GM23248 (cell line): ENCODE results near the gene ZNF532. TPM values are rescaled to one million over a fixed set of nuclear protein-coding genes. Genes with fewer than 3 reads are reported as not detected.

ENCODE experiments used
- DNase-seq: peaks from one replicate; pipeline ENCODE4 v3.0.0-alpha.2; 2015
- H2AFZ ChIP-seq: fragments of 200-600 bp; sonication (generic); 2 replicates; pipeline ENCODE4 v1.6.1; 2016; ENCODE audit warnings: antibody characterized with exemption
- H3F3A ChIP-seq: fragments of 200-600 bp; sonication (generic); 2 replicates; pipeline ENCODE4 v1.6.1; 2016; ENCODE audit warnings: mild to moderate bottlenecking, antibody characterized with exemption, mixed run types; ENCODE audit not compliant: insufficient read depth
- H3K27ac ChIP-seq: fragments of 200-600 bp; sonication (generic); 2 replicates; pipeline ENCODE4 v1.5.1; 2016; ENCODE audit warnings: mild to moderate bottlenecking
- H3K27me3 ChIP-seq: fragments of 200-600 bp; sonication (generic); replicated peaks from 2 replicates; pipeline ENCODE4 v1.6.1; 2016; ENCODE audit warnings: mild to moderate bottlenecking; ENCODE audit not compliant: insufficient read depth
- H3K36me3 ChIP-seq: fragments of 200-600 bp; sonication (generic); 2 replicates; pipeline ENCODE4 v1.6.1; 2016; ENCODE audit warnings: low read depth, mild to moderate bottlenecking
- H3K4me1 ChIP-seq: fragments of 200-600 bp; sonication (generic); 2 replicates; pipeline ENCODE4 v1.6.1; 2016; ENCODE audit warnings: mild to moderate bottlenecking; ENCODE audit not compliant: insufficient read depth
- H3K4me2 ChIP-seq: fragments of 200-600 bp; sonication (generic); one replicate; pipeline ENCODE4 v1.6.1; 2016; ENCODE audit warnings: mild to moderate bottlenecking; ENCODE audit not compliant: unreplicated experiment
- H3K4me3 ChIP-seq: fragments of 200-600 bp; sonication (generic); 2 replicates; pipeline ENCODE4 v1.5.1; 2016; ENCODE audit warnings: mild to moderate bottlenecking
- H3K79me2 ChIP-seq: fragments of 200-600 bp; sonication (generic); 2 replicates; pipeline ENCODE4 v1.6.1; 2016; ENCODE audit warnings: mild to moderate bottlenecking; ENCODE audit not compliant: insufficient read depth
- H3K9ac ChIP-seq: fragments of 200-600 bp; sonication (generic); 2 replicates; pipeline ENCODE4 v1.6.1; 2016; ENCODE audit warnings: mild to moderate bottlenecking
- H3K9me2 ChIP-seq: fragments of 200-600 bp; sonication (generic); 2 replicates; pipeline ENCODE4 v1.6.1; 2016; ENCODE audit warnings: mixed run types, mild to moderate bottlenecking, moderate library complexity; ENCODE audit not compliant: insufficient read depth
- H3K9me3 ChIP-seq: fragments of 200-600 bp; sonication (generic); one replicate; pipeline ENCODE4 v1.6.1; 2017; ENCODE audit warnings: low read depth
- H4K20me1 ChIP-seq: fragments of 200-600 bp; sonication (generic); 2 replicates; pipeline ENCODE4 v1.6.0; 2016; ENCODE audit not compliant: insufficient read depth
- EZH2 ChIP-seq: fragments of 200-600 bp; sonication (generic); IDR thresholded peaks from 2 replicates; pipeline ENCODE4 v1.6.1; 2018; ENCODE audit warnings: antibody characterized with exemption, mild to moderate bottlenecking; ENCODE audit not compliant: insufficient read depth, poor library complexity, severe bottlenecking
- EZH2phosphoT487 ChIP-seq: fragments of 200-600 bp; sonication (generic); IDR thresholded peaks from 2 replicates; pipeline ENCODE4 v1.6.1; 2018; ENCODE audit warnings: antibody characterized with exemption, moderate library complexity, mild to moderate bottlenecking, low read depth; ENCODE audit not compliant: insufficient read depth
- WGBS, 2 experiments: methylation state at CpG; one replicate each; pipeline ENCODE4 v1.1.6; 2015 to 2017; ENCODE audit warnings: low lambda C conversion rate in 2 of 2, low coverage in 1 of 2; ENCODE audit errors: missing lambda C conversion rate in 2 of 2; 5-methylcytosine and 5-hydroxymethylcytosine counted together
- in situ Hi-C: fragments of 300-500 bp; cut with MboI; formaldehyde crosslinking; loops from 2 replicates; pipeline ENCODE4 v1.15.0; 2020
- polyA plus RNA-seq: library from polyadenylated mRNA; unstranded; fragments of >200 nt; fragmentation: Nextera tagmentation; extraction: Ambion mirVana; gene quantifications from 2 replicates; pipeline ENCODE4 v1.2.1, GENCODE V29; 2016
- total RNA-seq: library from RNA; depleted of rRNA; stranded (reverse); fragments of >200 nt; shearing (Covaris generic); gene quantifications from 2 replicates; pipeline ENCODE4 v1.2.3, GENCODE V29; 2014

Gene ZNF532
- total and polyA plus RNA-seq, 2 experiments from 2014 or later = 13.2 to 31.9 TPM

DNA sequence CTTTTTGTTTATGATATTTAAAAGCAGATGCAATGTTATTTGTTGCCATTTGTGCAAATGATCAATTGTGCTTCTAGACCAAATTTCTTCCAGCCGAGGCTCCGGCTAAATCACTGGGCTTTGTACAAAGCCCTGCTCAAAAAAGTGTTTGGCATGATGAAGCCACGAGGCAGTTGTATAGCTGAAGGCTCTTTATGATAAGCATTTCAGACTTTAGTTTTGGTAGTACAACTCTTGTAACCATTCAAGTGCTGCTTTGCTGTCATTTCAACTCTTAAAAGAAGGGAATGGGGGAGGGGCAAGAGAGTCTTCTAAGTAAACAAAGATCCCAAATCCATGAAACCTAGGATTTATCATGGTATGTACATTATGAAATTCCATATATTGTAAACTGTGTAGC lies 3.3 kb upstream of the ZNF532 start:
- H3K27ac ChIP-seq = no peak overlapping the region
- H3K4me3 ChIP-seq = peak overlapping the region; percentile 50
- peaks cover 86% of the 10 kb centered on the region for H3K4me1 ChIP-seq
- H3K9ac ChIP-seq = peak overlapping the region; percentile 22; the same call in 1 of the 2 replicates
- in situ Hi-C loops = no loop called here
- H2AFZ ChIP-seq = peak overlapping the region; percentile 53
- peak; percentile 16 for DNase-seq
- no peaks in the 10 kb centered on the region for H4K20me1 ChIP-seq
- peaks cover 56% of the 10 kb centered on the region for H3F3A ChIP-seq
- TF ChIP-seq EZH2 = no peak
- TF ChIP-seq EZH2phosphoT487 = no peak
- WGBS, 2 experiments = 39 to 51% methylated on average over 3 of the region's 3 CpGs
- peak overlapping the region; percentile 84 for H3K4me2 ChIP-seq
- H3K79me2 ChIP-seq = peaks cover 38% of the 10 kb centered on the region
- no peaks in the 10 kb centered on the region for H3K9me3 ChIP-seq
- H3K27me3 ChIP-seq = no peaks in the 10 kb centered on the region
- H3K36me3 ChIP-seq = no peaks in the 10 kb centered on the region
- H3K9me2 ChIP-seq = no peaks in the 10 kb centered on the region

DNA sequence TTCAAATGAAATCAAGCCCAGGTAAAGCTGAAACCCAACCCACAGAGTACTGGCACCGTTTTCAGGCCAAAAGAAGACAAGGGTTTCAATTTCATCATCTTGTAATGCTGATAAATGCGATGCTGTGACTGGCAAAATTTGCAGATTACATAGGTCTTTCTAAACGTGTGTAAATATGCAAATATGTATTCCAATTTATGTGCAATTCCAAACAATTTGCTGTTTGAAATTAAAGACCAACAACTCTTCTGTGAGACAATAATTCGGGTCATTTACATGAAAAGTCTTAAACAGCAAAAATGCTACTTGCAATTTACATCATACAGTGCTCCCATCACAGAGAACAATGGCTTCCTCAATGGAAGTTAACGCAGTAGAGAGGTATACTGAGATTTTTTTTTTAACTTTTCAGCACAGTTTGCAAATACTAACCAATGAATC lies 2.8 kb upstream of the ZNF532 start:
- Histone ChIP-seq H3K9me2 (no peaks in the 10 kb centered on the region), H3K4me2 (peak overlapping the region; percentile 84), H3K9ac (peak overlapping the region; percentile 95; the same call in 1 of the 2 replicates), H3K4me1 (peaks cover 87% of the 10 kb centered on the region), H3K27ac (no peak overlapping the region), H3K27me3 (no peaks in the 10 kb centered on the region), H3K36me3 (no peaks in the 10 kb centered on the region), H3F3A (peaks cover 51% of the 10 kb centered on the region), H4K20me1 (no peaks in the 10 kb centered on the region), H3K4me3 (peak overlapping the region; percentile 75; the same call in 1 of the 2 replicates), H3K79me2 (peaks cover 43% of the 10 kb centered on the region), H2AFZ (peak overlapping the region; percentile 90; the same call in 1 of the 2 replicates), H3K9me3 (no peaks in the 10 kb centered on the region)
- TF ChIP-seq EZH2 (no peak), EZH2phosphoT487 (no peak)
- no peak for DNase-seq
- in situ Hi-C loops = no loop called here
- 50 to 54% methylated on average over 5 of the region's 5 CpGs for WGBS, 2 experiments

DNA sequence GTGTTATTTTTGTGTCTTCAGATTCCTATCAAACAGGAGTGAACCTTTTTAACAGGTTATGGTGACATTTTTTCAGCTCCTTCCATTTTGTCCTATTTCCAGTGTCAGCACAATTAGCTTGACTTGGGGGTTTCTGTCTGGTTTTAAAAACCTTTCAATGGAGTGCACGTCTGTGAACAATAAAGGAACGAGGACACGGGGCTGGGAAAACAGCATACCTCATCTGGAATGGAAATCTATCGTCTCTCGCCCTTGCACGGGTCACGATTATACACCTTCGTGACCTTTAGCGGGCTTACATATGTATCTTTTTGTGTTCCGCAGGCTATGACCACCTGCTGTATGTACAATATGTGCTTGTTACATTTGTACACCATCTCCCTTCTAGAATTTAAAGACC lies 2.3 kb upstream of the ZNF532 start:
- peak overlapping the region; percentile 90 for H2AFZ ChIP-seq
- in situ Hi-C loops = no loop called here
- no peak for DNase-seq
- no peaks in the 10 kb centered on the region for H4K20me1 ChIP-seq
- TF ChIP-seq EZH2phosphoT487 (no peak), EZH2 (no peak)
- H3K9me3 ChIP-seq = no peaks in the 10 kb centered on the region
- H3F3A ChIP-seq = peaks cover 51% of the 10 kb centered on the region
- peaks cover 48% of the 10 kb centered on the region for H3K79me2 ChIP-seq
- peaks cover 88% of the 10 kb centered on the region for H3K4me1 ChIP-seq
- peak overlapping the region; percentile 90 for H3K27ac ChIP-seq
- no peaks in the 10 kb centered on the region for H3K27me3 ChIP-seq
- no peaks in the 10 kb centered on the region for H3K36me3 ChIP-seq
- peak overlapping the region; percentile 84 for H3K4me2 ChIP-seq
- 39 to 41% methylated on average over 10 of the region's 10 CpGs for WGBS, 2 experiments
- H3K4me3 ChIP-seq = peak overlapping the region; percentile 75
- peak overlapping the region; percentile 95 for H3K9ac ChIP-seq
- no peaks in the 10 kb centered on the region for H3K9me2 ChIP-seq

DNA sequence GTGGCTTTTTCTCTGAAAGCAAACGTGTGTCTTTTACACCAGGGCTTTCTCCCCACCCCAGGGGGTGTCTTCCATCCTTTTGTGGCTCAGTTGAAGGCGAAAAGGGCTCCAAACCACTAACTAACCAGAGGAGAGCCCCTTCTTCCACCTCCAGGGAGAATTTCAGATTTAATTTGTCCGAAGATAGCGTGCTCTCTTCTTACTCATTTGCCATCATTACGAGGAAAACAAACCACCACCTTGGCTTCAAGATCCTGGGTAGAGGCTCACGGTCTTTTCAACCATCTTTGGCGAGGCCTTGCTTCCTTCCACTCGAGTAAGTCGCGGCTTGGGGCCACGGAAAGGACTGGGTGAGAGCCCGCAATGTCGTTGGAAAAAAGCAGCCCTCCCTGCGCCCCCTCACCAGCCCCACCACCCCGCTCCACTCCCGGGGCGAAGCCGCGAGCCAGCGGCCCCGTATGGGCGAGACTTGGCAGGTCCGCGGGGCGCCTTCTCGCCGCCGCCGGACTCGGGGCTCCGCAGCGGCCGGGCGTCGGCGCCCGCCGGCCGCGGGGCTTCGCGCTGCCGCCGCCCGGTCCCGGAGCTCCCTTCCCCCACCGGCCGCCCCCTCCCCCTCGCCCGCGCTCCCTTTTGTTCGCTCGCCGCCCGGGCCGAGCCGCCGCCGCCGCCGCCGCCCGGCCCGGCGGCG lies 1.7 kb upstream of the ZNF532 start:
- peaks cover 88% of the 10 kb centered on the region for H3K4me1 ChIP-seq
- H3K9me2 ChIP-seq = no peaks in the 10 kb centered on the region
- H3K27me3 ChIP-seq = no peaks in the 10 kb centered on the region
- TF ChIP-seq EZH2 (no peak), EZH2phosphoT487 (no peak)
- 2 to 3% methylated on average over 22 to 52 of the region's 66 CpGs for WGBS, 2 experiments
- H3K4me3 ChIP-seq = peak overlapping the region; percentile 75
- peak; percentile 78 for DNase-seq
- no peaks in the 10 kb centered on the region for H4K20me1 ChIP-seq
- H3K9ac ChIP-seq = peak overlapping the region; percentile 95
- peaks cover 1% of the 10 kb centered on the region; the same call in 1 of the 2 replicates for H3K36me3 ChIP-seq
- peaks cover 47% of the 10 kb centered on the region for H3F3A ChIP-seq
- H2AFZ ChIP-seq = peak overlapping the region; percentile 90
- H3K79me2 ChIP-seq = peaks cover 54% of the 10 kb centered on the region
- H3K27ac ChIP-seq = peak overlapping the region; percentile 90
- no peaks in the 10 kb centered on the region for H3K9me3 ChIP-seq
- in situ Hi-C loops = no loop called here
- H3K4me2 ChIP-seq = peak overlapping the region; percentile 84
